MM.1S (cell line): ENCODE data around the gene TXLNA.

Experiments used
- CTCF ChIP-seq: fragments of 300-600 bp; sonication (generic); IDR thresholded peaks from 2 replicates; pipeline ENCODE4 v1.5.1; 2016; ENCODE audit warnings: antibody characterized with exemption, low read length, mixed read lengths
- EZH2 ChIP-seq: fragments of 300-600 bp; sonication (generic); optimal IDR thresholded peaks from 2 replicates; pipeline ENCODE3; 2017; ENCODE audit warnings: low read depth, mild to moderate bottlenecking, antibody characterized with exemption, low read length, mixed read lengths
- EZH2phosphoT487 ChIP-seq: fragments of 300-600 bp; sonication (generic); IDR thresholded peaks from 2 replicates; pipeline ENCODE4 v1.6.1; 2018; ENCODE audit warnings: antibody characterized with exemption, low read length

- no peak for TF ChIP-seq EZH2phosphoT487
- TF ChIP-seq CTCF = no peak
- TF ChIP-seq EZH2 = no peak
These were observed 948 bp downstream of the TXLNA start for GRCh38 chr1:32180186-32181060.
